B cell (primary cell): ENCODE results near the gene COPA.

Experiments
- CTCF ChIP-seq: fragments of 200-600 bp; IDR thresholded peaks from one replicate; pipeline ENCODE4 v1.8.0; 2022; ENCODE audit warnings: antibody characterized with exemption, mild to moderate bottlenecking
- EZH2 ChIP-seq: IDR thresholded peaks from 2 replicates; pipeline ENCODE4 v1.6.1; 2012; ENCODE audit warnings: borderline replicate concordance, low read depth, mild to moderate bottlenecking, moderate library complexity, low read length; ENCODE audit not compliant: insufficient read depth, poor library complexity, severe bottlenecking

GRCh38 chr1:160363951-160364735, 21.1 kb upstream of the COPA start:
- TF ChIP-seq CTCF (no peak), EZH2 (no peak)
